DND-41 (cell line): ENCODE results near the gene TMEM231.

Experiments
- CTCF ChIP-seq: IDR thresholded peaks from 2 replicates; pipeline ENCODE4 v1.5.1; 2012; ENCODE audit warnings: borderline replicate concordance, low read length, moderate library complexity, mild to moderate bottlenecking; ENCODE audit not compliant: poor library complexity, severe bottlenecking; ENCODE audit errors: extremely low read depth
- EZH2 ChIP-seq: IDR thresholded peaks from 3 replicates; pipeline ENCODE4 v1.6.1; 2012; ENCODE audit warnings: borderline replicate concordance, low read depth, mild to moderate bottlenecking, moderate library complexity, low read length, inconsistent platforms; ENCODE audit not compliant: severe bottlenecking

- TF ChIP-seq CTCF = no peak
- TF ChIP-seq EZH2 = no peak
These were observed 19.9 kb upstream of the TMEM231 start for GRCh38 chr16:75575958-75576357.
